MCF 10A (cell line): ENCODE measurements around the gene FBXL20. TPM values are rescaled to one million over a fixed set of nuclear protein-coding genes. Genes with fewer than 3 reads are reported as not detected.
A peak's percentile ranks its signal among the peaks of the same experiment; 100 is the strongest.

Source experiments
- BruUV-seq: library from RNA; stranded (reverse); fragments of 400-500 nt; replicated peaks from 2 replicates; lab custom pipeline; 2021; lab: Mats Ljungman, UMichigan
- CTCF ChIA-PET: fragments of 300-600 bp; sonication (Branson Sonifier 250); formaldehyde crosslinking; extraction: SDS; loops from one replicate; lab custom pipeline; 2021; ENCODE audit warnings: antibody characterized with exemption, inconsistent platforms; lab: Yijun Ruan, JAX
- POLR2A ChIA-PET: fragments of 300-600, 350-650 bp; sonication (Branson Sonifier 250); formaldehyde crosslinking; extraction: SDS; loops from one replicate; lab custom pipeline; 2020; ENCODE audit warnings: antibody characterized with exemption, inconsistent platforms; lab: Yijun Ruan, JAX
- DNase-seq: peaks from one replicate; pipeline ENCODE4 v3.0.0-alpha.2; 2018; ENCODE audit not compliant: unreplicated experiment
- H3K27ac Mint-ChIP-seq: one replicate; pipeline ENCODE4 v1.8.0; 2022; ENCODE audit warnings: mild to moderate bottlenecking, low read depth, mixed read lengths; ENCODE audit not compliant: unreplicated experiment
- H3K27me3 Mint-ChIP-seq: one replicate; pipeline ENCODE4 v1.8.0; 2022; ENCODE audit warnings: mixed read lengths; ENCODE audit not compliant: insufficient read depth, unreplicated experiment
- H3K36me3 Mint-ChIP-seq: one replicate; pipeline ENCODE4 v1.8.0; 2022; ENCODE audit warnings: mild to moderate bottlenecking, moderate library complexity, mixed read lengths; ENCODE audit not compliant: insufficient read depth, unreplicated experiment
- H3K4me1 Mint-ChIP-seq: one replicate; pipeline ENCODE4 v1.8.0; 2022; ENCODE audit warnings: mixed read lengths; ENCODE audit not compliant: insufficient read depth, unreplicated experiment
- H3K4me3 Mint-ChIP-seq: one replicate; pipeline ENCODE4 v1.8.0; 2022; ENCODE audit warnings: mild to moderate bottlenecking, moderate library complexity, mixed read lengths; ENCODE audit not compliant: unreplicated experiment
- H3K9me3 Mint-ChIP-seq: one replicate; pipeline ENCODE4 v1.8.0; 2022; ENCODE audit warnings: mixed read lengths; ENCODE audit not compliant: unreplicated experiment
- intact Hi-C: fragments of 100-400 bp; cut with micrococcal nuclease; formaldehyde crosslinking; loops from 2 replicates; pipeline ENCODE4 v1.14.1; 2022
- total RNA-seq: library from RNA; stranded (reverse); gene quantifications from 2 replicates; pipeline ENCODE4 v1.2.3, GENCODE V29; 2022
- TF ChIP-seq, protein P1 (sequence below): fragments of 200-600 bp; IDR thresholded peaks from one replicate; pipeline ENCODE4 v1.8.0; 2022; ENCODE audit warnings: antibody characterized with exemption, mild to moderate bottlenecking; ENCODE audit not compliant: unreplicated experiment

The FBXL20 gene
- total RNA-seq, 1 experiment from 2014 or later = 13.4 TPM

DNA sequence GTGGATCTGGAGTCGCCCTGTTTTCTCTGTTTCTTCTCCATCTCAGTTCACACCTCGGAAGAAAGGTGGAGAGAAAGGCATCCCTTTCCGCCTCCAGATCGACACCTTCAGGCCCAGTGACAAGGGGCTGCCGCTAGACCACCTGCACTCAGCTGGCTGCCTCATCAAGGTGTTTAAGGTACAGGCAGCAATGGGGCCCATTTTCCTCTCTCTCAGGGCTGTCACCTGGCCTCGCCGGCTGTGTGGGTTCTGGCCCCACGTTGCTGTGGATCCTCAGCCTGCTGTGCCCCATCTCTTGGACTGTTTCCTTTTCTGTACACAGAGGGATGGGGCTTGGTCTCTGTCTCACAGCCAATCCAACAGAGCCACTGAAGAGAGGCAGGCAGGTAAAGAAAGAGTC lies 158.3 kb downstream of the FBXL20 start:
- intact Hi-C loops = loop anchor here (5.0 kb wide), 1 partner anchor 261 kb away; no protein-coding TSS in a partner anchor
- no peak overlapping the region for H3K4me3 Mint-ChIP-seq

DNA sequence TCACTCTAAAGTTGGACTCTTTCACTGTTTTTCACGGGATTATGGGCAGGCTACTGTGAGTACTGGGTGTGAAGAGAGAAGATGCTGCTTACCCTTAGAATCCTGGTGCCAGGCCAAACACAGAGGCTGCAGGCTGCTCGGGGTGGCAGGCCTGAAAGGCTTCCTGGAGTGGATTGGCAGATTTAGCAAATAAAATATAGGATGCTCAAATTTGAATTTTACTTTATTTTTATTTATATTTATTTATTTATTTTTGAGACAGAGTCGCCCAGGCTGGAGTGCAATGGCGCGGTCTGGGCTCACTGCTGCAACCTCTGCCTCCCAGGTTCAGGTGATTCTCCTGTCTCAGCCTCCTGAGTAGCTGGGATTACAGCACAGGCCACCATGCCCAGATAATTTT lies 160.8 kb downstream of the FBXL20 start:
- H3K27ac Mint-ChIP-seq = no peak overlapping the region
- no peaks in the 10 kb centered on the region for H3K9me3 Mint-ChIP-seq
- POLR2A ChIA-PET = interaction anchor here (1.6 to 2.9 kb wide), 2 partner anchors 27 to 33 kb away, joined by 5 to 21 read pairs; no protein-coding TSS in a partner anchor
- no peak overlapping the region for H3K4me3 Mint-ChIP-seq
- peaks cover 15% of the 10 kb centered on the region for H3K4me1 Mint-ChIP-seq
- CTCF ChIA-PET = interaction anchor here (0.6 to 21.6 kb wide), 2 partner anchors 24 to 36 kb away, joined by 3 to 485 read pairs; partner anchors contain the start of gene RPL19
- BruUV-seq = no TSS peak
- H3K27me3 Mint-ChIP-seq = no peaks in the 10 kb centered on the region
- H3K36me3 Mint-ChIP-seq = peaks cover 6% of the 10 kb centered on the region
- intact Hi-C loops = loop anchor here (5.0 kb wide), 1 partner anchor 258 kb away; no protein-coding TSS in a partner anchor
- TF ChIP-seq, protein P1, sequence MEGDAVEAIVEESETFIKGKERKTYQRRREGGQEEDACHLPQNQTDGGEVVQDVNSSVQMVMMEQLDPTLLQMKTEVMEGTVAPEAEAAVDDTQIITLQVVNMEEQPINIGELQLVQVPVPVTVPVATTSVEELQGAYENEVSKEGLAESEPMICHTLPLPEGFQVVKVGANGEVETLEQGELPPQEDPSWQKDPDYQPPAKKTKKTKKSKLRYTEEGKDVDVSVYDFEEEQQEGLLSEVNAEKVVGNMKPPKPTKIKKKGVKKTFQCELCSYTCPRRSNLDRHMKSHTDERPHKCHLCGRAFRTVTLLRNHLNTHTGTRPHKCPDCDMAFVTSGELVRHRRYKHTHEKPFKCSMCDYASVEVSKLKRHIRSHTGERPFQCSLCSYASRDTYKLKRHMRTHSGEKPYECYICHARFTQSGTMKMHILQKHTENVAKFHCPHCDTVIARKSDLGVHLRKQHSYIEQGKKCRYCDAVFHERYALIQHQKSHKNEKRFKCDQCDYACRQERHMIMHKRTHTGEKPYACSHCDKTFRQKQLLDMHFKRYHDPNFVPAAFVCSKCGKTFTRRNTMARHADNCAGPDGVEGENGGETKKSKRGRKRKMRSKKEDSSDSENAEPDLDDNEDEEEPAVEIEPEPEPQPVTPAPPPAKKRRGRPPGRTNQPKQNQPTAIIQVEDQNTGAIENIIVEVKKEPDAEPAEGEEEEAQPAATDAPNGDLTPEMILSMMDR = no peak
- DNase-seq = no peak

More for the DNA sequence above, 158.3 kb downstream of the FBXL20 start:
- CTCF ChIA-PET = interaction anchor here (0.9 to 21.6 kb wide), 5 partner anchors 12 to 260 kb away, joined by 3 to 485 read pairs (median 11); partner anchors contain the start of gene RPL19
- Mint-ChIP-seq H3K36me3 (peaks cover 6% of the 10 kb centered on the region), H3K27me3 (no peaks in the 10 kb centered on the region), H3K4me1 (peaks cover 5% of the 10 kb centered on the region), H3K27ac (no peak overlapping the region), H3K9me3 (no peaks in the 10 kb centered on the region)
- TF ChIP-seq, protein P1 = no peak
- BruUV-seq = no TSS peak
- no peak for DNase-seq
- POLR2A ChIA-PET = interaction anchor here (0.6 to 3.6 kb wide), 3 partner anchors 35 to 169 kb away, joined by 4 to 75 read pairs (median 21); no protein-coding TSS in a partner anchor

- TF ChIP-seq, protein P1 = peak; percentile 57
- Mint-ChIP-seq H3K27ac (no peak overlapping the region), H3K4me1 (peaks cover 19% of the 10 kb centered on the region), H3K4me3 (no peak overlapping the region), H3K36me3 (peaks cover 6% of the 10 kb centered on the region), H3K9me3 (no peaks in the 10 kb centered on the region), H3K27me3 (no peaks in the 10 kb centered on the region)
- peak; percentile 68 for DNase-seq
- BruUV-seq = no TSS peak
- intact Hi-C loops = loop anchor here (5.0 kb wide), 2 partner anchors 87 to 257 kb away; partner anchors contain the start of gene PLXDC1
- ChIA-PET CTCF (interaction anchor here (0.6 to 21.6 kb wide), 7 partner anchors 8 to 261 kb away, joined by 3 to 485 read pairs (median 3); partner anchors contain the start of gene RPL19), POLR2A (interaction anchor here (0.6 to 2.5 kb wide), 3 partner anchors 31 to 1572 kb away, joined by 3 to 20 read pairs (median 16); no protein-coding TSS in a partner anchor)
These were observed 161.6 kb downstream of the FBXL20 start for GRCh38 chr17:39239640-39240314.
